Measurements from ENCODE around the gene CLEC3B. TPM values are rescaled to one million over a fixed set of nuclear protein-coding genes. Genes with fewer than 3 reads are reported as not detected.
"Not testable (repeated sequence)": the region's sequence is repeated elsewhere in the genome, so short reads cannot be mapped to it uniquely, and the experiment has no call there.

Gene CLEC3B
- total RNA-seq, 1 donor from 2014 or later, result not detected

DNA sequence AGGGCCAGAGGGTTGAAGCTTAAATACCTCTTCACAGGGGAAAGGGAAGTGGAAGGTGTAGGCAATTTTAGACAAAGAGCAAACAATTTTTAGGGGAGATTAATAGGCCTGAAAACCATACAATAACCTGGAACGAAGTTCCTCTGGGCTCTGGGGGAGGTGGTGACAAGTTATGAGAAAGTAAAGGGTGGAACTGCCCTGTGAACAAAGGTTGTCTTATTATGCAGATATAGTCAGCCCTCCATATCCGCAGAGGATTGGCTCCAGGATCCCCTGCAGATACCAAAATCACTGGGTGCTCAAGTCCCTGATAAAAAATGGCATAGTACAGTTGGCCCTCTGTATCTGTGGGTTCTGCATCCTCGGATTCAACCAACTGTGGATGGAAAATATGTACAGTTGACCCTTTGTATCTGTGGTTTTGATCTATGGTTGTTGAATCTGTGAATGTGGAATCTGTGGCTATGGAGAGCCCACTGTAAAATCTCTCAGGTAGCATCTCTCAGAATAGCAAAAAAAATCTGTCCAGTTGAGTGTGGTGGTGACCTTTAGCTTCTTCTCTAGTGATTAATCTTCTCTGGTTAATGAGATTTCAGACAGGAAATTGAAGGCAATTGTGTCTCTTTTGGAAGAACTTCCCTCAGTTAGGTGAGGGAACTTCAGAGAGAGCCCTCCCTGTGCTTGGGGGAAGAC, 40.2 kb downstream of the CLEC3B start:
- no peak for DNase-seq
- TF ChIP-seq, protein P1, sequence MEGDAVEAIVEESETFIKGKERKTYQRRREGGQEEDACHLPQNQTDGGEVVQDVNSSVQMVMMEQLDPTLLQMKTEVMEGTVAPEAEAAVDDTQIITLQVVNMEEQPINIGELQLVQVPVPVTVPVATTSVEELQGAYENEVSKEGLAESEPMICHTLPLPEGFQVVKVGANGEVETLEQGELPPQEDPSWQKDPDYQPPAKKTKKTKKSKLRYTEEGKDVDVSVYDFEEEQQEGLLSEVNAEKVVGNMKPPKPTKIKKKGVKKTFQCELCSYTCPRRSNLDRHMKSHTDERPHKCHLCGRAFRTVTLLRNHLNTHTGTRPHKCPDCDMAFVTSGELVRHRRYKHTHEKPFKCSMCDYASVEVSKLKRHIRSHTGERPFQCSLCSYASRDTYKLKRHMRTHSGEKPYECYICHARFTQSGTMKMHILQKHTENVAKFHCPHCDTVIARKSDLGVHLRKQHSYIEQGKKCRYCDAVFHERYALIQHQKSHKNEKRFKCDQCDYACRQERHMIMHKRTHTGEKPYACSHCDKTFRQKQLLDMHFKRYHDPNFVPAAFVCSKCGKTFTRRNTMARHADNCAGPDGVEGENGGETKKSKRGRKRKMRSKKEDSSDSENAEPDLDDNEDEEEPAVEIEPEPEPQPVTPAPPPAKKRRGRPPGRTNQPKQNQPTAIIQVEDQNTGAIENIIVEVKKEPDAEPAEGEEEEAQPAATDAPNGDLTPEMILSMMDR (IDR thresholded peaks at IDR 0.05; ENCODE audit: partially characterized antibody, unreplicated experiment), result no peak
- Mint-ChIP-seq H3K4me1 (ENCODE audit: low read depth, unreplicated experiment) (no peaks in the 10 kb centered on the region), H3K36me3 (ENCODE audit: unreplicated experiment) (no peaks in the 10 kb centered on the region), H3K27me3 (ENCODE audit: unreplicated experiment) (peaks cover 2% of the 10 kb centered on the region), H3K9me3 (ENCODE audit: unreplicated experiment) (no peaks in the 10 kb centered on the region), H3K27ac (ENCODE audit: unreplicated experiment) (no peak overlapping the region), H3K4me3 (ENCODE audit: unreplicated experiment) (no peak overlapping the region)

DNA sequence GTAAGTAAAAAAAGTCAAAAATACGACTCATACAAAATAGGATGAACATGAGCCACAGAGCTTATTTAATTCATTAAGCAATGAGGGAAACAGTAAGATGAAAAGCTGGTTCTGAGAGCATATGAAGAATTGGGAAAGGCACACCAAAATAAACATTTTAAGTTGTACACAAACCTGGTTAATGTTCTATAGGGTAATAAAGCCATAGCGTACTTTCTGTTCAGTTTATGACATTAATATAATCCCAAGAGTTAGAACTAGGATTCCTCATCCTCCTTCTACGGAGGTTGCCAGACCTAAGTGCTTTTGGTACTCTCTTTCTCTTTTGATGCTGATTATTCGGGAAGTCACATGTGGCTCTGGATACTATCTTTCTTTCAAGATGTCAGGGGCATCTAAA, 41.4 kb downstream of the CLEC3B start:
- H3K9me3 Mint-ChIP-seq (ENCODE audit: unreplicated experiment), result no peaks in the 10 kb centered on the region
- no peaks in the 10 kb centered on the region for H3K36me3 Mint-ChIP-seq (ENCODE audit: unreplicated experiment)
- TF ChIP-seq, protein P1 (IDR thresholded peaks at IDR 0.05; ENCODE audit: partially characterized antibody, unreplicated experiment), result no peak
- H3K4me1 Mint-ChIP-seq (ENCODE audit: low read depth, unreplicated experiment), result no peaks in the 10 kb centered on the region
- H3K4me3 Mint-ChIP-seq (ENCODE audit: unreplicated experiment), result no peak overlapping the region
- peaks cover 2% of the 10 kb centered on the region for H3K27me3 Mint-ChIP-seq (ENCODE audit: unreplicated experiment)
- no peak for DNase-seq
- H3K27ac Mint-ChIP-seq (ENCODE audit: unreplicated experiment), result no peak overlapping the region

DNA sequence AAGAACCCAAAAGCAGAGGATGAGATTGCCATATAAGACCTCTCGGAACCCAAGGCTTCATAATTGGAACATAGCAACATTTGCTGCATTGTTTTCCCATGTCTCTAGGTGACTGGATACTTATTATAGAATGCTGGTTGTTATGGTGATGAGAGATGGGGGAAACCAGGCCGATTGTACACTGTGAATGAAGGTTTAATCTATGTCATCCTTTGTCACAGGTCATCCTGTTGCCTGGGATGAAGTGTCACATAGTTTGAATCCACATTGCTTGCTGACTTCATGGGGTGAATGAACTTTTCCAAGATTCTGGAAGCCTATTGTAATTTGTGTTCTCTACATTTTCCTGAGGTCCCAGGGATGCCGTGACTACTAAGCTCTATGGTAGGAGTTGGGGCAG, 41.8 kb downstream of the CLEC3B start:
- no peak overlapping the region for H3K27ac Mint-ChIP-seq (ENCODE audit: unreplicated experiment)

DNA sequence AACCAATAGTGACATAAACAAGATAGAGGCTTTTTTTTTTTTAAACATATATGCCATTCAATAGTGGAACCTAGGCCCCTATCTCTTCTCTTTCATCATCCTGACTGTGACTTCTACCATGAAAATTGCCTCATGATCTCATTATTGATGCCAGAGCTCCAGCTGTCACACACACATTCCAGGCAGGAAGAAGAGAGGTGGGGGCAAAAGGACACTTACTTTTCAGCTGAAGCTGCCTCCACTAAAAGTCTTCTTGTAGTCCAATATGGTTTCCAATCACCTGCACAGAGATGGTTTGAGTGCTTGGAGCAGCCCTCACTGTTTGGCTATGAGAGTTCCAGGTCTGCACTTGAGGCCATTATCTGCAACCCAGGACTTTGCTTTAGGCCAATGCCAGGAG, 45.0 kb downstream of the CLEC3B start:
- TF ChIP-seq, protein P1 (IDR thresholded peaks at IDR 0.05; ENCODE audit: partially characterized antibody, unreplicated experiment), result no peak
- no peaks in the 10 kb centered on the region for H3K4me1 Mint-ChIP-seq (ENCODE audit: low read depth, unreplicated experiment)
- no peak for DNase-seq
- H3K4me3 Mint-ChIP-seq (ENCODE audit: unreplicated experiment), result no peak overlapping the region
- H3K27me3 Mint-ChIP-seq (ENCODE audit: unreplicated experiment), result no peaks in the 10 kb centered on the region
- no peaks in the 10 kb centered on the region for H3K9me3 Mint-ChIP-seq (ENCODE audit: unreplicated experiment)
- no peak overlapping the region for H3K27ac Mint-ChIP-seq (ENCODE audit: unreplicated experiment)
- H3K36me3 Mint-ChIP-seq (ENCODE audit: unreplicated experiment), result peaks cover 7% of the 10 kb centered on the region

More for the DNA sequence above, 41.8 kb downstream of the CLEC3B start:
- H3K27me3 Mint-ChIP-seq (ENCODE audit: unreplicated experiment), result peaks cover 2% of the 10 kb centered on the region
- no peak for DNase-seq
- TF ChIP-seq, protein P1 (IDR thresholded peaks at IDR 0.05; ENCODE audit: partially characterized antibody, unreplicated experiment), result no peak
- H3K9me3 Mint-ChIP-seq (ENCODE audit: unreplicated experiment), result no peaks in the 10 kb centered on the region
- H3K4me3 Mint-ChIP-seq (ENCODE audit: unreplicated experiment), result no peak overlapping the region
- H3K4me1 Mint-ChIP-seq (ENCODE audit: low read depth, unreplicated experiment), result no peaks in the 10 kb centered on the region
- H3K36me3 Mint-ChIP-seq (ENCODE audit: unreplicated experiment), result no peaks in the 10 kb centered on the region

DNA sequence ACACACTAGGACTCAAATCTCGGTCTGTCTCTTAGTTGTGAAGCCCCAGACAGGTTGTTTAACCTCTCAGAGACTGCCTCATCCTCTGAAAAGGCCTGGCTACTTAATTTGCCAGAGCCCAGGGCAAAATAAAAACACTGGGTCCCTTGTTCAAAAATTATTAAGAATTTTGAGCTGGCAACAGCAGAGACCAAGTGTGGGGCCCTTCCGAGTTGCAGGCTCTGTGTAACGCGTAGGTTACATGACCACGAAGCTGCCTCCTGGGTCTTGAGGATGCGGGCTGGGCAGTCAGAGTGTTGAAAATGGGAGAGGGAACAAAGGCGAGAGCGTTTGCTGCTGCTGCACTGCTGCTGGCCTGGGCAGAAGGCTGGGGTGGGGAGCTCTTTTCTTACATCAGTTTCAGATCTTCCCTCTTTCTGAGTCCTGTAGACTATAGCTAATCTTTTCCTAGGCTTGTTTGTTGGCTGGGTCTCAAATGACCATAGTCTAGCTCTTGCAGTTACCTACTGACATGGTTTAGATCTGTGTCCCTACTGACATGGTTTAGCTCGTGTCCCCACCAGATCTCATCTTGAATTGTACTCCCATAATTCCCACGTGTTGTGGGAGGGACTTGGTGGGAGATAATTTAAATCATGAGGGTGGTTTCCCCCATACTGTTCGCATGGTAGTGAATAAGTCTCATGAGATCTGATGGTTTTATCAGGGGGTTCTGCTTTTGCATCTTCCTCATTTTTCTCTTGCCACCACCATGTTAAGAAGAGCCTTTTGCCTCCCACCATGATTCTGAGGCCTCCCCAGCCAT, 49.9 kb downstream of the CLEC3B start:
- no peaks in the 10 kb centered on the region for H3K9me3 Mint-ChIP-seq (ENCODE audit: unreplicated experiment)
- no peak for DNase-seq
- H3K4me3 Mint-ChIP-seq (ENCODE audit: unreplicated experiment), result no peak overlapping the region
- H3K27me3 Mint-ChIP-seq (ENCODE audit: unreplicated experiment), result no peaks in the 10 kb centered on the region
- peaks cover 13% of the 10 kb centered on the region for H3K36me3 Mint-ChIP-seq (ENCODE audit: unreplicated experiment)
- H3K4me1 Mint-ChIP-seq (ENCODE audit: low read depth, unreplicated experiment), result no peaks in the 10 kb centered on the region
- TF ChIP-seq, protein P1 (IDR thresholded peaks at IDR 0.05; ENCODE audit: partially characterized antibody, unreplicated experiment), result no peak
- no peak overlapping the region for H3K27ac Mint-ChIP-seq (ENCODE audit: unreplicated experiment)

DNA sequence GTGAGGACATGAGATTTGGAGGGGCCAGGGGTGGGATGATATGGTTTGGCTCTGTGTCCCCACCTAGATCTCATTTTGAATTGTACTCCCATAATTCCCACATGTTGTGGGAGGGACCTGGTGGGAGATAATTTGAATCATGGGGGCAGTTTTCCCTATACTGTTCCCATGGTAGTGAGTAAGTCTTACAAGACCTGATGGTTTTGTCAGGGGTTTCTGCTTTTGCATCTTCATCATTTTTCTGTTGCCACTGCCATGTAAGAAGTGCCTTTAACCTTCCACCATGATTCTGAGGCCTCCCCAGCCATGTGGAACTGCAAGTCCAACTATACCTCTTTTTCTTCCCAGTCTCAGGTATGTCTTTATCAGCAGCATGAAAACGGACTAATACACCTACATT, 52.2 kb downstream of the CLEC3B start:
- not testable (repeated sequence) for H3K9me3 Mint-ChIP-seq (ENCODE audit: unreplicated experiment); H3K27me3 Mint-ChIP-seq (ENCODE audit: unreplicated experiment); H3K27ac Mint-ChIP-seq (ENCODE audit: unreplicated experiment); DNase-seq; H3K4me3 Mint-ChIP-seq (ENCODE audit: unreplicated experiment); H3K4me1 Mint-ChIP-seq (ENCODE audit: low read depth, unreplicated experiment)
- H3K36me3 Mint-ChIP-seq (ENCODE audit: unreplicated experiment), result peaks cover 13% of the 10 kb centered on the region

Data from glutamatergic neuron (in vitro differentiated cells).